CD4-positive, alpha-beta T cell treated with Interleukin-12 subunit alpha and Interleukin-12 subunit beta, for 1 hour (primary cell): ENCODE data around the gene BRICD5.

ENCODE experiments used
- DNase-seq: peaks from one replicate; pipeline ENCODE4 v3.0.0-alpha.2; 2020

BRICD5 gene

DNA sequence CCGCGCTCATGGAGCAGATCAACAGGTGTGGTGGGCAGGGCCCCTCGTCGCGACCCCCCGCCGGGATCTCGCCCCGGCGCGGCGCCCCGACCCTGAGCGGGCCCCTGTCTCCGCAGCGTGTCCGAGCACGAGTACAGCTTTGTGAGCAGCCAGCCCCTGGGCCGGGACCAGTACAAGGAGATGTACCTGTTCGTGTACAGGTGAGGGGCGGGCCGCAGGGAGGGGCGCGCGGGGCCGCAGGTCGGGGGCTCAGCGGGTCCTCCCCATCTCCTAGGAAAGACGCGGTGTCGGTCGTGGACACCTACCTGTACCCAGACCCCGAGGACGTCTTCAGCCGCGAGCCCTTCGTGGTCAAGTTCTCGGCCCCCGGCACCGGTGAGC lies 26.4 kb upstream of the BRICD5 start:
- DNase-seq = no peak

DNA sequence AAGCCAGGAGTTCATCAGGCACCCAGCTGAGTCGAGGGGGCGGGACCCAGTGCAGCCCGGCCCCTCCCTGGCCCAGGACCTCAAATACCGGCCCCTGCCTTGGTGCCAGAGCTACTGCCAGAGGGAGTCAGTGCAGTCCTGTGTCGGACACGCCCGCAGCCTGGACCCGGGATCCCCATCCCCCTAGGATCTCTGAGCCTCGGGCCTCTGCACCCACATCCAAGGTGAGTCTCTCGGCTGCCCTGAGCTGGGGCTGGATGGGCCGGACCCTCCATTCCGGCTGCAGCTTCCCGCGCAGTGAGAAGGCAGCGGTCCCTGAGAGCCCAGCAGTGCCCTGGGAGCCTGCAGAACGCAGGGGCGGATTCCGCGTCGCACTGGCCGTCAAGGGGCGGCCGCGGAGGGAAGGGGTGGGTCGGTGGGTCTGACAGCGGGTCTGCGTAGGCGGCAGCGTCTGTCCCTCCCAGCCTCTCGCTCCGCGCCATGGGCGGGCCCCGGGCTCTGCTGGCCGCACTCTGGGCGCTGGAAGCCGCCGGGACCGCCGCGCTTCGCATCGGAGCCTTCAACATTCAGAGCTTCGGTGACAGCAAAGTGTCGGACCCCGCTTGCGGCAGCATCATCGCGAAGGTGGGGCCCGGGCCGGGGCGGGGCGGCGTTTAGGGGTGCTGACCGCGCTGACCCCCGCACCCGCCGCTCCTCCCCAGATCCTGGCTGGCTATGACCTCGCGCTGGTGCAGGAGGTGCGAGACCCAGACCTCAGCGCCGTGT lies 25.9 kb upstream of the BRICD5 start, which contains the start of gene DNASE1L2:
Gene DNASE1L2 (plus strand): TSS at position 108 of the 765 bp plus-strand sequence. CDS start 373 bp downstream, at position 481.
- no peak for DNase-seq

DNA sequence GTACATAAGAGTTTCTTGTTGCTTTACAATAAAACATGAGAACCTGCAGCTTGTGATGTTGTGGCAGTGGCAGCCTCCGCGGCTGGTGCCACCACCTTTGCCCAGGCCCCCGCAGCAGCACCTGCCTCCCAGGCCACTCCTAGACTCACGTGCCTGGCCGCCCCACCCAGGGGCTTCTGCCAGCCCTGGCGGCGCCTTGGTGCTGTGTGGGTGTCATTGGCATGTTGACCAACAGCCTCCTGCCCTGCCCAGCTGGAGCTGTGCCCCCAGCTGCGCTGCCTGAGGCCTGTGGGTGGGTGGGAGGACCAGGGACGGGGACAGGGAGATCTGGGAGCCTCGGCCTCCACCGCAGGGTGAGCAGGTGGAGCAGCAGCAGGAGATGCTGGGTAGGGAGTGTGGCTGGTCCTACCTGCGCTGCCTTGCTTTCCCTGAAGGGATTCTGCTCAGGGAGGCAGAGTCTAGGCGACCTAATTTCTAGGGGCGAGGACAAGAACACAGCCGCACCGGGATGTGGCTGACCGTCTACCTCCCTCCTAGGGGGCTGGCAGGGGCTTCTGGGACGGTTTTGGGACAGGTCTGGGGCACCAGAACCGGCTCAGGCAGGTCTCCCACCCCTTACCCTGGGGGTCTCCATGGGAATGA lies 25.2 kb upstream of the BRICD5 start:
- no peak for DNase-seq

DNA sequence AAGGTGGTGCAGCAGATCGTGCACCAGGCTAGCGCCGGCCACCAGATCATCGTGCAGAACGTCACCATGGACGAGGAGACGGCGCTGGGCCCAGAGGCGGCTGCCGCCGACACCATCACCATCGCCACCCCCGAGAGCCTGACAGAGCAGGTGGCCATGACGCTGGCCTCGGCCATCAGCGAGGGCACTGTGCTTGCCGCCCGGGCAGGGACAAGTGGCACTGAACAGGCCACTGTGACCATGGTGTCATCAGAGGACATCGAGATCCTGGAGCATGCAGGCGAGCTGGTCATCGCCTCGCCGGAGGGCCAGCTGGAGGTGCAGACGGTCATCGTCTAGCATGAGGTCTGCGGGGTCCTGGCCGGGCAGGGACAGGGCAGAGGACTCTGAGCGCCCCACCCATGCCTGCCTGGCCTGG lies 24.6 kb upstream of the BRICD5 start:
- DNase-seq = no peak

DNA sequence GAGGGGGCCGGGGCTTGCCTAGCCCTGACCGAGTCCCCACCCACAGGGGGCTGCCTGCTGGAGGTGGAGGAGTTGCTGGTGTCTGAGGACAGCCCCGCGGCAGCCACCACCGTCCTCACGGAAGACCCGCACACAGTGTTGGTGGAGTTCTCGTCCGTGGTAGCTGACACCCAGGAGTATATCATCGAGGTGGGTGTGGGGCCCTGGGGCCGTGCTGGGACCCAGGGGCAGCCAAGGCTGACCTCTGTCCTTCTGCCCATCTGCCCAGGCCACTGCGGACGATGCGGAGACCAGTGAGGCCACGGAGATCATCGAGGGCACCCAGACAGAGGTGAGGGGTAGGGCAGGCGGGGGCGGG lies 24.1 kb upstream of the BRICD5 start:
- no peak for DNase-seq

DNA sequence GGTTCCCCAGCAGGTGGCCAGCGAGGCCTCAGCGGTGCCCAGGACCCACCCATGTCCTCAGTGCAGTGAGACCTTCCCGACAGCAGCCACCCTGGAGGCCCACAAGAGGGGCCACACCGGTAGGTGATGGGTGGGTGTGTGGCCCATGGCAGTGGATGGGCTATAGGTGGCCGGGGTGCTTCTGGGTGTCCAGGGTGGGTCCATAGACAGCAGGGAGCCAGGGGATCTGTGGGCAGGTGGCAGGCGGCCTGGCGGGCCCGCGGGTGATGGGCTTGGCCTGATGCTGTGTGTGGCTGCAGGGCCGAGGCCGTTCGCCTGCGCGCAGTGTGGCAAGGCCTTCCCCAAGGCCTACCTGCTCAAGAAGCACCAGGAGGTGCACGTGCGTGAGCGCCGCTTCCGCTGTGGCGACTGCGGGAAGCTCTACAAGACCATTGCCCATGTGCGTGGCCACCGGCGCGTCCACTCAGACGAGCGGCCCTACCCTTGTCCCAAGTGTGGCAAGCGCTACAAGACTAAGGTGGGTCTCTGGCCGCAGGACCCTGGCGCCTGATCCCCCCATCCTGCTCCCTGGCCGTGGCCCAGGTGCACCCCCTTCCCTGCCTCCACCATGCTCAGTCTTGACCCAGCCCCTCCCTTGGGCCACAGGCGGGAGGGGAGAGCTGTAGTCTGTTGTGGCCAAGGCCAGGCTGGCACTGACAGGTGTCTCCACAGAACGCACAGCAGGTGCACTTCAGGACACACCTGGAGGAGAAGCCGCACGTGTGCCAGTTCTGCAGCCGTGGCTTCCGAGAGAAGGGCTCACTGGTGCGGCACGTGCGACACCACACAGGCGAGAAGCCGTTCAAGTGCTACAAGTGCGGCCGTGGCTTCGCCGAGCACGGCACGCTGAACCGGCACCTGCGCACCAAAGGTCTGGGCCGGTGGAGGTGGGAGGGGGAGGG lies 23.5 kb upstream of the BRICD5 start:
- DNase-seq = no peak

DNA sequence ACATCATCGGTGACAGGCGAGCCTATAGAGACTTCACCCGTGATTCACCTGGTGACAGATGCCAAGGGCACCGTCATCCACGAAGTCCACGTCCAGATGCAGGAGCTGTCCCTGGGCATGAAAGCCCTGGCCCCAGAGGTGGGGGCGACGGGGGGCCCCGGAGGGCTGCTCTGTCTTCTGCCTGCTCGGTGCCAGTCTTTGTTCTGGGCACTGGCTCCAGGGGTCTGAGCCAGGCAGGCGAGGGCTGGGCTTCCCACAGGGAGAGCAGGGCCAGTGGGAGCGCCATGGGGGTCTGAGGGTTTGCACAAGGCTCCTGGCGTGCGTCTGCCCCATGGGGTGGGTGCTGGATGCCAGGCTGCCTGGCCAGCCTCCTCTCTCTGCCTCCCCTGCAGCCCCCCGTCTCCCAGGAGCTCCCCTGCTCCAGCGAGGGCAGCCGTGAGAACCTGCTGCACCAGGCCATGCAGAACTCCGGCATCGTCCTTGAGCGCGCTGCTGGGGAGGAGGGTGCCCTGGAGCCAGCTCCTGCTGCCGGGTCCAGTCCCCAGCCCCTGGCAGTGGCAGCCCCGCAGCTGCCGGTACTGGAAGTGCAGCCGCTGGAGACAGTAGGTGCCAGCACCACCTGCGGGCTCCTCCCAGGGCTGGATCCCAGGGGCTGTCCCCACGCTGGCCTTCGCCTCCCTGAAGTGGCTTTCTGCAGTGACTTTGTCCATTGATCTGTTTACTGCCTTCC lies 22.5 kb upstream of the BRICD5 start:
- DNase-seq = no peak

DNA sequence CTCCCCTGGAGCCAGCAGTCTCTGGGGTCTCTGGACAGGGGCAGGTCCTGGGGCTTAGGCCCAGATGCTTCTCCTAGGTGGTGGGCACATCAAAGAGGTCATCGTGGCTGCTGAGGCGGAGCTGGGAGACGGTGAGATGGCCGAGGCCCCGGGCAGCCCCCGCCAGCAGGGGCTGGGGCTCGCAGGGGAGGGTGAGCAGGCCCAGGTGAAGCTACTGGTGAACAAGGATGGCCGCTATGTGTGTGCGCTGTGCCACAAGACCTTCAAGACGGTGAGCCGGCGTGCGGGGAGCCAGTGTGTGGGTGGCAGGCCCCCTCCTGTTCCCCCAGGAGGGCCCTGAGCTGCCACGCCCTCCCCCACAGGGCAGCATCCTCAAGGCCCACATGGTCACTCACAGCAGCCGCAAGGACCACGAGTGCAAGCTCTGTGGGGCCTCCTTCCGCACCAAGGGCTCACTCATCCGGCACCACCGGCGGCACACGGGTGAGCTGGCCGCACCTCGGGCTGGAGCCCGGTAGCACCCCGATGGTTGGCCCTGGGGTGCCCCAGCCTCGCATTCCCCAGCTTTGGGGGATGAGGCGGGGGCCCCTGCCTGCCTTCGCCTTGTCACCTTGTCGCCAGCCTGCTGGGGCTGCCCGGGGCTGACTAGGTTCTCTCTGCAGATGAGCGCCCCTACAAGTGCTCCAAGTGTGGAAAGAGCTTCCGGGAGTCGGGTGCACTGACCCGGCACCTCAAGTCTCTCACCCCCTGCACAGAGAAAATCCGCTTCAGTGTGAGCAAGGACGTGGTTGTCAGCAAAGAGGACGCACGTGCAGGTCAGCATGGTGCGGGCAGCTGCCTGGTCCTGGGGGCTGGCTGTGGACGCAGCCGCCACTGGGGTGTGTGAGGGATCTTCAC lies 21.7 kb upstream of the BRICD5 start:
- DNase-seq = no peak

DNA sequence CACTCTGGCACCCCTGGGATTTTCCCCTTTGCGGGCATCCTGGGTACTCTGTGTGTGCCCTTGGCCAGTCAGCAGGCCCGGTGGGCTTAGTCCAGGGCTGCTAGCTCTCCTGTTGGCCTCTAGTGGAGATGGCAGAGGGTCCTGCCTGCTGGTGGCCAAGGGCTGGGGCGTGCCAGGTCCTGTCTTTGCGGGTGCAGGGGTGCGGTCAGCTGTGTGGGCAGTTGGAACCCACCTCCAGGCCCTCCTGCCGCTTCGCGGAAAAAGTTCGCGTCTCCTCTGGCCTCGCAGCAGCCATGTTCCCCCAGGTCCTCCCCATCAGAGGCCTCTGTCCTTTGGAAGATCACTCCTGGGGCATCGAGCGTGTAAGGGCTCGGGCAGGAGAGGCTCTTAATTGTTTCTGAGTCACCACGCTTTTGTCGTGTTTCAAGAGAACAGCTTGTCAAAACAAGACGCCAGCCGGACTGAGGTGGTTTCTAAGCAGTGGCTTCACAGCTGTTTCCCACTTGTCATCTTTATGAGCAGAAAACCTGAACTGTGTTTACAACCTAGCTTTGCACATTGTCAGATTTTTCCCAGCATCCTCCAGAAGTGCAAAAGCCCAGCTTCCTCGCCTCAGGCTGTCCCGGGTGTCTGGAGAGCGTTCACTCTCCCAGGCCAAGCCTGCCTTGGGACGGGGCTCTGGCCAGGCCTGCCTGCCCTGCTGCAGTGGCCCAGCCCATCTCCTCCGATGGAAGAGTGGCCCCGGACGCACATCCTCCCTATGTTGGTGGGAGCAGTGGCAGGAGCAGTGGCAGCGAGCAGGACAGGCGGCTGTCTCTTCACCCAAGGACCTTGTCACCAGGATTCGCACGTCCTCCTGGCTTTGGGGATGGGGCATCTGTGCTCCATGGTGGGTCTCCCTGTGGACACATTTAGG lies 20.6 kb upstream of the BRICD5 start:
- DNase-seq = no peak

DNA sequence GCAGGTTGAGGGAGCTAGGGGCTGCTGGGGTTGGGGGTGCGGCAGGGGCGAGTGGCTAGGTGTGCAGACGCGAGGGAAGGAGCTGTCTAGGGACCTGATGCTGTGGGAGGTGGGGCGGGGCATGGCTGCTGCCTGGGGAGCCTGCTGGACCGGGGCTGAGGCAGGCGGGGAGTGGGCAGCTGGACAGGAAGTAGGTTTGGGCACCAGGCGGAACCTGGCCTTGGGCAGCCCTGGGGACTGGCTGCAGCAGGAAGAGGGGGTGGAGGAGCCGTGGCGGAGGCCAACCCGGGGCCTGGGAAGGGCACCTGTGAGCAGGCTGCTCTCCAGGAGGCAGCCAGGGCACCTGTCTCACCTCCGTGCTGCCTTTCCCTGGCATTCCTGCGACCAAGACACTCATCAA lies 19.7 kb upstream of the BRICD5 start:
- DNase-seq = no peak

DNA sequence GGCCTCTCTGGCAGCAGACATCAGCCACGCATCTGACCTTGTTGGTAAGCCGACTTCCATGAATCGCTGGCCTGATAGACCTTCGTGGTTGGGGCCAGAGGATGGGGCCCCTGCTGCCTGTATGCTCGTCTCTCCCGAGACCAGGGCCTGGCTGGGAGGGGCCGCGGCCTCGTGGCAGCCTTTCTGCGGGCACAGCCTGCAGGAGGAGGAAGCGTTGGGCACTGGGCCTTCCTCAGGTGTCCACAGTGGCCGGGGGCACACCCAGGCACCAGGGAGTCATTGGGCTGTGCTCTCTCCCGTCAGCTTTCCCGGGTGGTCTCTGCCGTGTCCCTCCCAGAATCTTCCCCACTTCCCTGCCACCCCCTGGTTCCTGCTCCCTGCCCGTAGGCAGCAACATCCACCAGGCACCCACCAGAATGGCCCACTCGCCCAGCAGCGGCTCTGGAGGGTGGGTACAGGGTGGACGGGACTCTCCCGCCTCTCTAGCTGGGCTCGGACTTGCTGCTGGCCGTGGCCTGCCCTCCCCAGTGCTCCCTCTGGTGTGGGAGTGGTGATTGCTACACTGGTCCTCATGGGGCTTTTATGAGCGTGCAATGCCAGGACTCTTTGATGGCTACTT lies 19.1 kb upstream of the BRICD5 start:
- no peak for DNase-seq

DNA sequence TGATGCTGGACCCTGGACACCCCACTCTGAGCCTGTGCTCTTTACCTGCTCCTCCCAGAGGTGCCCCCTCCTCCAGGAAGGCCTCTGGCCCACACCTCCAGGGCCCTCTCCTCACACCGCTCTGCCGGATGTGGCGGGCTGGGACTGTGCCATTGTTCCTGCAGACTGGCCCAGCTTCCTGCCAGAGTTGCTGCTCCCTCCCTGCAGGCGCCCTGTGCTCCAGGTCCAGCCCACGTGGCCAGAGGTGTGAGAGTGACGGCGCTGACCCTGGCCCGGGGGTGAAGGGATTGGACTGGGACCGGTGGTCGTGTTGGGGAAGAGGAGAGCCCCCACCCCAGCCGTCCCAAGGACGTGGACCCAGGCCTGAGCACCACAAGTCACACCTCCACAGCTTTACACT lies 18.4 kb upstream of the BRICD5 start:
- no peak for DNase-seq

DNA sequence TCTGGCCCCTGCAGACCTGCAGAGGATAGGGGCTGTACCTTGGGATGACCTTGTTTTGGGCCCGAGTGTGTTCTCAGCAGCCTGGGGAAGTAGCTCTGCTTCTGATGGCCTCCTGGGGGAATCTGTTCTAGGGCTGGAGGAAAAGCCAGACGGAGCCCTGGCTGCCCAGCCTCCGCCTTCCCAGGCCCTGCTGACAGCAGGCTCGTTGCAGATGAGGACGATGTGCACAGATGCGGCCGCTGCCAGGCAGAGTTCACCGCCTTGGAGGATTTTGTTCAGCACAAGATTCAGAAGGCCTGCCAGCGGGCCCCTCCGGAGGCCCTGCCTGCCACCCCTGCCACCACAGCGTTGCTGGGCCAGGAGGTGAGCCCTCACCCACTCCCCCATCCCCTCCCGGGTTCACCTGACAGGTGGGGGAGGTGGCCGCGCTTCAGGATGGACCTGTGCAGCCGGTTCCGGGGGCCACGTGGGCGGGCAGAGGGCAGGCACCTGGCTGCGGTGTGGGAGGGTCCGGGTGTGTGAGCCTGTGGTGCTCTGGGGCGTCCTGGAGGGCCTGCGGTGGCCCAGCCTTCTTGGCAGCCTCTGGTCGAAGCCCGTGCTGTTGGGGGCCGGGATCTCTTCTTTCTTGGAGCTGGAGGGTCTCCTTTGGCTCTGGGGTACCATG lies 17.6 kb upstream of the BRICD5 start:
- no peak for DNase-seq

DNA sequence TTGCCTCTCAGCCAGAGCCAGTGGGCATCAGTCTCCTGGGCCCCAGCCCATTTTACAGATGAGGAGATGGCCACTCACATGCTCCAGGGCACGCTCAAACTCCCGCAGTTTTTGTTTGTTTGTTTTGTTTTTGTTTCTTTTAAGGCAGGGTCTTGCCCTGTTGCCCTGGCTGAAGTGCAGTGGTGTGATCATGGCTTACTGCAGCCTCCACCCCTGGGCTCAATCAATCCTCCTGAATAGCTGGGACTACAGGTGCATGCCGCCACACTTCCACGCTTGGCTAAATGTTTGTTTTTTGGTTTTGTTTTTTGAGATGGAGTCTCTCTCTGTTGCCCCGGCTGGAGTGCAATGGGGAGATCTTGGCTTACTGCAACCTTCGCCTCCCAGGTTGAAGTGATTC lies 16.3 kb upstream of the BRICD5 start:
- no peak for DNase-seq

DNA sequence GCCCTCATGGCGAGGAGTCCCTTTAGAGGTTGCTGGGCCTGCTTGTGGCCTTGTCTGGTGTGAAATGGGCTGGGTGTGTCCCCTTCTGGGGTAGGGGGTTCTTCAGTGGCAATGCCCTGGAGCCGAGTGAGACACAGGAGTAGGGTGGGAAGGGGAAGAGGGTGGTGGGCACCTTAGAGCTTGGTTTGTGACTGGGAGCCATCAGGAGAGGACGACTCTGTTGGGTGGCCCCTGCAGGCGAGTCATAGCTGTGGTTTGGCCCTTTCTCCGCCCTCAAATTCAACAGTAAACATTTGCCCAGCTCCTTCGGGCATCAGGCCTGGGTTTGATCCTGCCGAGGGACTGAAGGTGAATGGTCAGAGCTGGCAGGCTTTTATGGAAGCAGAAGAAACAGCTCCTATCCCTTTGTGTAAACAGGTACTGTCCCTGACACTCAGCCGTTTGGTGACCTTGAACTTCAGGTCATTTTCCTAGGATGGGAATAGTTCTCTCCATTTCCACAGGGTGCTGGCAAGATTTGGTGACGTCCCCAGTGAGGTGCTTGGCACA lies 15.7 kb upstream of the BRICD5 start:
- DNase-seq = no peak

DNA sequence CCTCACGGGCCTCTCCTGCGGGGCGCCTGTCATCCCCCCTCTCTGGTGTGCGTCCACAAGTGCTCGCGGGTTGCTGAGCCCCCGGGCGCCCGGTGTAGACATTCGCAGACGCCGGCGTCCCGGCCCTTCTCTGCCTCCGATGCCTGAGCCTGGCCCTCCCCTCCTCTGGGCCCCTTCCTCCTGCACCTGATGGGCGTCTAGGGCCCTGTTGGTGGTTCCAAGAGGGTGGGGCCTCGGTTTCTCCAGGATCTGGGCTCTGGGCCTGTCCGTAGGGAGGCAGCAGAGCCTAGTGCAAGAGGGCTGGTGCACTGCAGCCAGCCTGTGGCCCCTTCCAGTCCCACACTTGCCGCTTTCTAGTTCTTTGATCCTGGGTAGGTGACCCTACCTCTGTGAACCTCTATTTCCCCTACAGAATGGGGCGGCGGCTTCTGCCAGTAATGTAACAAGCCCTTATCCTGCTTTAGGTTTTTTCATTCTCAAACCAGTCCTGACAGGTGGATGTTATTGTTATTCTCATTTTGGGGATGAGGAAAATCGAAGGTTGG lies 13.4 kb upstream of the BRICD5 start:
- DNase-seq = peak; percentile 21

DNA sequence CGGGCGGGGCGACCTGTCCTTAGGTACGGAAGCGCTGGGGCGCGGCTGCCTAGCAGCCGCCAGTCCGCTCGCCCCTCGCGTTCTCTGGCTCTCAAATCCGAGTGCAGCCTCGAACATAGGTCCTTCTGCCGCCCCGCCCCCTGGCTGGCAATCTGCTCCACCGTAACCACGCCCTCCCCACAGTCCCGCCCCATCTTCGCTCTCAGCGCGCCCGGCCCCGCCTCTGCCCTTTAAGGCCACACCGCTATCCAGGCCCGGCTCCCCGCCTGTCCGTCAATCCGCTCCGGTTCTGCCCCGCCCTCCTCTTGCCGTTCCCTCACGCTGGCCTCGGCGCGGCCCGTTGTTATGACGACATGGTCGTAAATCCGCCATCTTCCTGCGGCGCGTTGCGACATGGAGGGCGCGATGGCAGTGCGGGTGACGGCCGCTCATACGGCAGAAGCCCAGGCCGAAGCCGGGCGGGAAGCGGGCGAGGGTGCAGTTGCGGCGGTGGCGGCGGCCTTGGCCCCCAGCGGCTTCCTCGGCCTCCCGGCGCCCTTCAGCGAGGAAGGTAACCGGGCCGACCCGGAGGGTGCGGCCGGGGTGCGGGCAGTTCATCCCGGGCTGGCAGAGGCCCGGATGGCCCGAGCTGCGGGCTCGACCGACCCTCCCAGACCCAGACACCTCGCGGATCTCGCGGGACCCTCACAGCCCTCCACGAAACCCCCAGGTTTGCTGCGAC lies 12.7 kb upstream of the BRICD5 start, which contains the start of gene E4F1:
Gene E4F1 (plus strand): TSS at position 371 of the 721 bp plus-strand sequence. CDS start 23 bp downstream, at position 394.
- DNase-seq = peak; percentile 100

DNA sequence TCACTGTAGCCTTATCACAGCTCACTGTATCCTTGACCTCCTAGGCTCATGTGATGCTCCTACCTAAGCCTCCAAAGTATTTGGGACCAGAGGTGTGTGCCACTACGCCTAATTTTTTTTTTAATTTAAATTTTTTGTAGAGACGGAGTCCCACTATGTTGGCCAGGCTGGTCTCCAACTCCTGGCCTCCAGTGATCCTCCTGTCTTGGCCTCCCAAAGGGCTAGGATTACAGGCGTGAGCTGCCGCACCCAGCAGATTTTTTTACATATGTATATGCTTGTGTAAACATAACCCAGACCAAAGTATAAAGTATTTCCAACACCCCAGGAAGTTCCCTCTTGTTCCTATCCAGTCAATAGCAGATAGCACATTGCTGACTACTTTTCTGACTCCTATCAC lies 5.7 kb upstream of the BRICD5 start:
- no peak for DNase-seq

DNA sequence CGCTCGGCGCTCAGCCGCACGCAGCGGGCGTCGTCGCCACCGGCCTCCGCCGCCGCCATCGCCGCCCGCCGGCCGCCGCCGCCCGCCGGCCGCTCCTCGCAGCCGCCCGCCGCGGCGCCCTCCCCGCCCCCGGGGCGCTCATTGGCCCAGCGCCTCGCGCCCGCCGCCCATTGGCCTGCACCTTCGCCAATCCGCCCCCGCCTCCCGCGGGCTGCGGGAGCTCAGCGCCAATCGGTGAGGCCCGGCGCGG lies 4.0 kb upstream of the BRICD5 start, which contains the start of gene PGP:
Gene PGP (minus strand): TSS at position 122 of the 250 bp plus-strand sequence. CDS start 63 bp downstream, at position 59.
- DNase-seq = no peak
